Measurements from ENCODE around the gene PCNX1.
A peak's percentile ranks its signal among the peaks of the same experiment; 100 is the strongest.

The PCNX1 gene

DNA sequence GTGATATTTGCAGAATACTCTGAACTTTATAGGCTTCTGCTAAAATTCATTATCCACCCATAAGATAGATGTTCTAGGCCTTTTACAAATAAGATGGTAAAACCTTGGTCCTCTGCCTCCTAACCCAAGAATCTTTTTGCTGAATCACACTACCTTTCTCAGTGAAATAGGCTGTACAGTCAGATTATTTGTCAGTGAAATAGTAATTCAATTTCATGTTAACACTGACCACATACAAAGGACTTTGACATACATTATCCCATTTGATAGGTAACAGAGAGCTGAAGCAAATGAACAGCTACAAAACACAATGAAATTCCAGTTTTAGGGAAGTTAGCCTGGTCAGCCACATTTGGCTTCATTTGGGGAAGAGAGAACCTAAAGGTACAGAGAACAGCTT lies 141.1 kb downstream of the PCNX1 start:
- no peak for TF ChIP-seq EZH2phosphoT487 (IDR thresholded peaks at IDR 0.05; ENCODE audit: borderline replicate concordance, low read length)
- TF ChIP-seq, protein P1, sequence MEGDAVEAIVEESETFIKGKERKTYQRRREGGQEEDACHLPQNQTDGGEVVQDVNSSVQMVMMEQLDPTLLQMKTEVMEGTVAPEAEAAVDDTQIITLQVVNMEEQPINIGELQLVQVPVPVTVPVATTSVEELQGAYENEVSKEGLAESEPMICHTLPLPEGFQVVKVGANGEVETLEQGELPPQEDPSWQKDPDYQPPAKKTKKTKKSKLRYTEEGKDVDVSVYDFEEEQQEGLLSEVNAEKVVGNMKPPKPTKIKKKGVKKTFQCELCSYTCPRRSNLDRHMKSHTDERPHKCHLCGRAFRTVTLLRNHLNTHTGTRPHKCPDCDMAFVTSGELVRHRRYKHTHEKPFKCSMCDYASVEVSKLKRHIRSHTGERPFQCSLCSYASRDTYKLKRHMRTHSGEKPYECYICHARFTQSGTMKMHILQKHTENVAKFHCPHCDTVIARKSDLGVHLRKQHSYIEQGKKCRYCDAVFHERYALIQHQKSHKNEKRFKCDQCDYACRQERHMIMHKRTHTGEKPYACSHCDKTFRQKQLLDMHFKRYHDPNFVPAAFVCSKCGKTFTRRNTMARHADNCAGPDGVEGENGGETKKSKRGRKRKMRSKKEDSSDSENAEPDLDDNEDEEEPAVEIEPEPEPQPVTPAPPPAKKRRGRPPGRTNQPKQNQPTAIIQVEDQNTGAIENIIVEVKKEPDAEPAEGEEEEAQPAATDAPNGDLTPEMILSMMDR (IDR thresholded peaks at IDR 0.05; ENCODE audit: low read depth, low read length, poor library complexity, severe bottlenecking): no peak
- Histone ChIP-seq H3K4me3 (ENCODE audit: low read length) (no peak overlapping the region), H3K9me2 (replicated peaks; ENCODE audit: control insufficient read depth, low read length) (no peaks in the 10 kb centered on the region), H3F3A (ENCODE audit: control insufficient read depth, insufficient read depth) (no peaks in the 10 kb centered on the region), H3K36me3 (ENCODE audit: control insufficient read depth, low read length) (peaks cover 40% of the 10 kb centered on the region), H3K79me2 (ENCODE audit: control insufficient read depth, low read length) (no peaks in the 10 kb centered on the region), H3K4me1 (ENCODE audit: control insufficient read depth, low read length) (no peaks in the 10 kb centered on the region), H3K27ac (ENCODE audit: low read depth, low read length) (no peak overlapping the region), H3K27me3 (ENCODE audit: control insufficient read depth, low read length) (no peaks in the 10 kb centered on the region), H3K9me3 (ENCODE audit: control insufficient read depth, insufficient read depth, low read length) (no peaks in the 10 kb centered on the region), H4K20me1 (ENCODE audit: control insufficient read depth, insufficient read depth, low read depth, low read length) (no peaks in the 10 kb centered on the region), H3K4me2 (ENCODE audit: low read length) (no peak overlapping the region)

DNA sequence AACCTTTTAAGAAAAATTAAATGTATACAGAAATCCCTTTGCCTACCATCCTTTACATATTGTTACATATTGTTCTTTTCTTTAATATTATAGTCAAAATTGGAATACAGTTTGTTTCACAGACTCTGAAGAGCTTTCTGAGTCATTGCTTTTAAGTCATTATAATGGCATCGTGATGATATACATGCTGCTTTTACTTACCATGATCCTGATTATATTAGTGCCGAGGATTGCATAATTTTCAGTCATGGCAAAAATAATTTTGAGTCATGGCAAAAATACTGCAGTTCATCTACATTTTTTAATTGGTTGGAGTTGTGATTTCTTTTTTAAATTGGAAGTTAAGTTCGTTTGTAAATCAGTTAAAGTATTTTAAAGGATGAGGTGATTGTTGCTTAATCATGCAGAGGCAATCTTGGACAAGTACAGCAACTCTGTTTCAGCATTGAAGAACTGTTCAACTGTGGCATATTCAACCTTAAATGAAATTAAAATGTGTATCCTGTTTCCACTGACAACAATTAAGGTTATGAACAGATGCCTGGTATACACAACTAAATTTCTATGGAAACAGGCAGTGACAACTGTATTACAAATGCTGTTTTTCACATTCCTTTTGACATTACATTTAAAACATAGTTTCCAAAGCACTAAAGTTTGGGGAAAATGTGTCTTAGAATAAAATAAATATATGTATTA lies 142.3 kb downstream of the PCNX1 start:
- H3F3A ChIP-seq (ENCODE audit: control insufficient read depth, insufficient read depth): no peaks in the 10 kb centered on the region
- no peaks in the 10 kb centered on the region for H3K79me2 ChIP-seq (ENCODE audit: control insufficient read depth, low read length)

DNA sequence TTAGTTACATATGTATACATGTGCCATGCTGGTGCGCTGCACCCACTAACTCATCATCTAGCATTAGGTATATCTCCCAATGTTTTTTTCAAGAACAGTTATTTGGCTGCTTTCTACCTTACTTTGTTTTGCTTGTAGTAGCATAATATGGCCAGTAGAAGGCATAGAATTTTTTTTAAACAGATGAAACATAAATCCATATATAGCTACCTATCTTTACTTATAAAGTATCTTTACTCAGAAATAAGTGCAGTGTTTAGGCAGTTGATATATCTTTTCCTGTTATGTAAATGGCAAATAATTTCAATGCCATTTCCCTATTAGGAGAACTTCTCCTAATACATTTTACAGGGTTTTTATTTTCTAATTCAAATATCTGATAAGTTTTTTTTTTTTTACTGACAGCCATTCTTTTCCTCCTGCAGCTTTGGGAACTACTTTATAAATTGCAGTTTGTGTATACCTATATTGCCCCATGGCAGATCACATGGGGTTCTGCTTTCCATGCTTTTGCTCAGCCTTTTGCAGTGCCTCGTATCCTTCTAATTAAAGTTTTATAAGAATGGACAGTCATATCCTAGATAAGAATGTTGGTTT lies 143.1 kb downstream of the PCNX1 start:
- H3K27ac ChIP-seq (ENCODE audit: low read depth, low read length): no peak overlapping the region
- H3F3A ChIP-seq (ENCODE audit: control insufficient read depth, insufficient read depth): no peaks in the 10 kb centered on the region
- H4K20me1 ChIP-seq (ENCODE audit: control insufficient read depth, insufficient read depth, low read depth, low read length): no peaks in the 10 kb centered on the region
- no peaks in the 10 kb centered on the region for H3K9me3 ChIP-seq (ENCODE audit: control insufficient read depth, insufficient read depth, low read length)
- H3K27me3 ChIP-seq (ENCODE audit: control insufficient read depth, low read length): no peaks in the 10 kb centered on the region
- H3K79me2 ChIP-seq (ENCODE audit: control insufficient read depth, low read length): no peaks in the 10 kb centered on the region
- H3K4me2 ChIP-seq (ENCODE audit: low read length): no peak overlapping the region
- H3K4me3 ChIP-seq (ENCODE audit: low read length): no peak overlapping the region
- H3K36me3 ChIP-seq (ENCODE audit: control insufficient read depth, low read length): peaks cover 28% of the 10 kb centered on the region
- TF ChIP-seq, protein P1 (IDR thresholded peaks at IDR 0.05; ENCODE audit: low read depth, low read length, poor library complexity, severe bottlenecking): peak; percentile 41
- TF ChIP-seq EZH2phosphoT487 (IDR thresholded peaks at IDR 0.05; ENCODE audit: borderline replicate concordance, low read length): no peak
- H3K9me2 ChIP-seq (replicated peaks; ENCODE audit: control insufficient read depth, low read length): no peaks in the 10 kb centered on the region
- no peaks in the 10 kb centered on the region for H3K4me1 ChIP-seq (ENCODE audit: control insufficient read depth, low read length)

More for the DNA sequence above, 142.3 kb downstream of the PCNX1 start:
- H3K27ac ChIP-seq (ENCODE audit: low read depth, low read length): no peak overlapping the region
- H3K4me1 ChIP-seq (ENCODE audit: control insufficient read depth, low read length): no peaks in the 10 kb centered on the region
- H3K27me3 ChIP-seq (ENCODE audit: control insufficient read depth, low read length): no peaks in the 10 kb centered on the region
- no peak overlapping the region for H3K4me3 ChIP-seq (ENCODE audit: low read length)
- no peaks in the 10 kb centered on the region for H3K9me3 ChIP-seq (ENCODE audit: control insufficient read depth, insufficient read depth, low read length)
- TF ChIP-seq, protein P1 (IDR thresholded peaks at IDR 0.05; ENCODE audit: low read depth, low read length, poor library complexity, severe bottlenecking): no peak
- no peak for TF ChIP-seq EZH2phosphoT487 (IDR thresholded peaks at IDR 0.05; ENCODE audit: borderline replicate concordance, low read length)
- peaks cover 31% of the 10 kb centered on the region for H3K36me3 ChIP-seq (ENCODE audit: control insufficient read depth, low read length)
- H3K9me2 ChIP-seq (replicated peaks; ENCODE audit: control insufficient read depth, low read length): no peaks in the 10 kb centered on the region
- H4K20me1 ChIP-seq (ENCODE audit: control insufficient read depth, insufficient read depth, low read depth, low read length): no peaks in the 10 kb centered on the region
- no peak overlapping the region for H3K4me2 ChIP-seq (ENCODE audit: low read length)

Measured in DOHH2 (cell line).